KMS-11 (cell line): ENCODE data around the gene KPNA4.

ENCODE experiments used
- H2AFZ ChIP-seq: fragments of 200-600 bp; sonication (generic); 2 replicates; pipeline ENCODE4 v1.6.1; 2016; ENCODE audit warnings: antibody characterized with exemption, mixed run types, low read depth
- H3K27ac ChIP-seq: fragments of 200-600 bp; sonication (generic); 2 replicates; pipeline ENCODE4 v1.6.1; 2016; ENCODE audit warnings: mild to moderate bottlenecking, mixed run types
- H3K27me3 ChIP-seq: fragments of 200-600 bp; sonication (generic); 2 replicates; pipeline ENCODE4 v1.6.1; 2017; ENCODE audit warnings: mild to moderate bottlenecking, low read depth, mixed run types, moderate library complexity; ENCODE audit not compliant: insufficient read depth
- H3K36me3 ChIP-seq: fragments of 200-600 bp; sonication (generic); 2 replicates; pipeline ENCODE4 v1.6.1; 2017; ENCODE audit warnings: mild to moderate bottlenecking, mixed run types; ENCODE audit not compliant: insufficient read depth
- H3K4me1 ChIP-seq: fragments of 200-600 bp; sonication (generic); 2 replicates; pipeline ENCODE4 v1.6.1; 2016; ENCODE audit warnings: mild to moderate bottlenecking, low read depth, mixed run types; ENCODE audit not compliant: poor library complexity, severe bottlenecking
- H3K4me2 ChIP-seq: fragments of 200-600 bp; sonication (generic); 2 replicates; pipeline ENCODE4 v1.7.0; 2016; ENCODE audit warnings: mild to moderate bottlenecking, mixed run types
- H3K4me3 ChIP-seq: fragments of 200-600 bp; sonication (generic); IDR thresholded peaks from 2 replicates; pipeline ENCODE4 v1.6.1; 2017; ENCODE audit warnings: low read depth, low read length, mixed read lengths; ENCODE audit not compliant: insufficient read depth
- H3K79me2 ChIP-seq: fragments of 200-600 bp; sonication (generic); 2 replicates; pipeline ENCODE4 v1.6.1; 2016; ENCODE audit warnings: low read depth, mixed run types; ENCODE audit not compliant: insufficient read depth
- H3K9ac ChIP-seq: fragments of 200-600 bp; sonication (generic); 2 replicates; pipeline ENCODE4 v1.6.1; 2016; ENCODE audit warnings: mild to moderate bottlenecking, mixed run types
- H4K20me1 ChIP-seq: fragments of 200-600 bp; sonication (generic); 2 replicates; pipeline ENCODE4 v1.6.1; 2016; ENCODE audit warnings: mild to moderate bottlenecking, mixed run types; ENCODE audit not compliant: insufficient read depth
- TF ChIP-seq, protein P1 (sequence below): fragments of 200-600 bp; sonication (generic); conservative IDR thresholded peaks from 2 replicates; pipeline ENCODE4 v1.6.1; 2017; ENCODE audit warnings: low read depth, mild to moderate bottlenecking, antibody characterized with exemption, low read length, moderate library complexity, mixed read lengths

Gene KPNA4

DNA sequence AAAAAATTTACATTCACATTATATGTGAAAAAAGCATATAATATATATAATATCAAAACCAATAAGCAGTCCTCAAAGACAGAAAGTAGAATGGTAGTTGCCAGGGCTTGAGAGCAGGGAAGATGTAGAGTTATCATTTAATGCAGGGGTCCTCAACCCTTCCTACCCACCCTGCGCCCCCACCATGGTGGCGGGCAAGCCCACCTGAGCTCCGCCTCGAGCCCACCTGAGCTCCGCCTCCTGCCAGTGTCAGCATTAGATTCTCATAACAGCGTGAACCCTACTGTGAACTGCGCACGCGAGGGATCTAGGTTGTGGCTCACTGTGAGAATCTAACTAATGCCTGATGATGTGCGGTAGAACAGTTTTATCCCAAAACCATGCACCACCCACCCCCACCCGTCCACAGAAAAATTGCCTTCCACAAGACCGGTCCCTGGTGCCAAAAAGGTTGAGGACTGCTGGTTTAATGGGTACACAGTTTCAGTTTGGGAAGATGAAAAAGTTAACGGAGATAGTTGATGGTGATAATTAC is 118.8 kb downstream of the KPNA4 start:
- no peak overlapping the region for H3K4me3 ChIP-seq
- 0 out of 2 replicates have a peak, but pooled peaks cover 2% of the 10 kb centered on the region for H3K36me3 ChIP-seq
- H3K27me3 ChIP-seq = no peaks in the 10 kb centered on the region
- no peak overlapping the region for H3K9ac ChIP-seq
- H3K27ac ChIP-seq = no peak overlapping the region
- H3K79me2 ChIP-seq = peaks cover 76% of the 10 kb centered on the region
- peak overlapping the region; percentile 79 for H3K4me2 ChIP-seq
- H4K20me1 ChIP-seq = no peaks in the 10 kb centered on the region
- TF ChIP-seq, protein P1, sequence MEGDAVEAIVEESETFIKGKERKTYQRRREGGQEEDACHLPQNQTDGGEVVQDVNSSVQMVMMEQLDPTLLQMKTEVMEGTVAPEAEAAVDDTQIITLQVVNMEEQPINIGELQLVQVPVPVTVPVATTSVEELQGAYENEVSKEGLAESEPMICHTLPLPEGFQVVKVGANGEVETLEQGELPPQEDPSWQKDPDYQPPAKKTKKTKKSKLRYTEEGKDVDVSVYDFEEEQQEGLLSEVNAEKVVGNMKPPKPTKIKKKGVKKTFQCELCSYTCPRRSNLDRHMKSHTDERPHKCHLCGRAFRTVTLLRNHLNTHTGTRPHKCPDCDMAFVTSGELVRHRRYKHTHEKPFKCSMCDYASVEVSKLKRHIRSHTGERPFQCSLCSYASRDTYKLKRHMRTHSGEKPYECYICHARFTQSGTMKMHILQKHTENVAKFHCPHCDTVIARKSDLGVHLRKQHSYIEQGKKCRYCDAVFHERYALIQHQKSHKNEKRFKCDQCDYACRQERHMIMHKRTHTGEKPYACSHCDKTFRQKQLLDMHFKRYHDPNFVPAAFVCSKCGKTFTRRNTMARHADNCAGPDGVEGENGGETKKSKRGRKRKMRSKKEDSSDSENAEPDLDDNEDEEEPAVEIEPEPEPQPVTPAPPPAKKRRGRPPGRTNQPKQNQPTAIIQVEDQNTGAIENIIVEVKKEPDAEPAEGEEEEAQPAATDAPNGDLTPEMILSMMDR = no peak
- no peak overlapping the region for H2AFZ ChIP-seq
- H3K4me1 ChIP-seq = peaks cover 50% of the 10 kb centered on the region

DNA sequence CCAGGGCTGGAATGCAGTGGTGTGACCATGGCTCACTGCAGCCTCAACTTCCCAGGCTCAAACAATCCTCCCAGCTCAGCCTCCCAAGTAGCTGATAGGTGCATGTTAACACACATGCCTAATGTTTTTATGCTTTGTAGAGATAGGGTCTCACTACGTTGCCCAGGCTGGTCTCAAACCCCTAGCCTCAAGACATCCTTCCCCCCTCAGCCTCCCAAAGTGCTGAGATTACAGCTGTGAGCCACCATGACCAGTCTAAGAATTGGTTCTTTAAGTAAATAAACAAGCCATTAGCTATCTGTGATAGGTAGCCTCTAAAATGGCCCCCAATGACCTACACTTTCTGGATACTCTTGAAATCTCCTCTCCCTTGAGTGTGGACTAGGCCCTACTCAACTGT is 119.5 kb downstream of the KPNA4 start:
- peaks cover 58% of the 10 kb centered on the region for H3K4me1 ChIP-seq
- H3K9ac ChIP-seq = no peak overlapping the region
- no peak overlapping the region for H3K4me2 ChIP-seq
- no peak overlapping the region for H3K4me3 ChIP-seq
- 0 out of 2 replicates have a peak, but pooled peaks cover 2% of the 10 kb centered on the region for H3K36me3 ChIP-seq
- no peaks in the 10 kb centered on the region for H3K27me3 ChIP-seq
- no peak overlapping the region for H3K27ac ChIP-seq
- TF ChIP-seq, protein P1 = no peak
- H3K79me2 ChIP-seq = peaks cover 82% of the 10 kb centered on the region
- H4K20me1 ChIP-seq = no peaks in the 10 kb centered on the region
- H2AFZ ChIP-seq = no peak overlapping the region
